CD4-positive, alpha-beta T cell treated with Interleukin-21 for 1 hour (primary cell): ENCODE data around the gene FAM162B.
"Not testable (repeated sequence)": the region's sequence is repeated elsewhere in the genome, so short reads cannot be mapped to it uniquely, and the experiment has no call there.

ENCODE experiments used
- DNase-seq: peaks from one replicate; pipeline ENCODE4 v3.0.0-alpha.2; 2020

Gene FAM162B

DNA sequence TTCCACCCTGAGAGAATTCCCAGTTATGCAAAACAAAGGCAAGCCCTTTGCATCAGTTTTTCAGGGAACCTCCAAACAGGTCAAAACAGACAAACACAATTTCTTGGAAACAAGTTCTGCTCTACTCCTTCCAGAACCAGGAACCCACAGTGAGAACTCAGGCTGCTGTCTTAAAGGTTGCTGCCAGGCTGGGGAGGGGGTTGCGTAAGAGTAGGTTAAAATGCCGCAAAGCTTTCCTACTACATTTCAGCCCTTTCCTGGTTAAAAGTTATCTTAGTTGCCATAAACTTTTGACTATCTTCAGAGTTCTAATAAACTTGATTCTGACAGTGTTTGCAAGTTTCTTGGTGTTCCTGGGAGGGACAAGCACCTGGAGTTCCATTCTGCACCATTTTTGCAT is 50.8 kb downstream of the FAM162B start:
- DNase-seq, result no peak

DNA sequence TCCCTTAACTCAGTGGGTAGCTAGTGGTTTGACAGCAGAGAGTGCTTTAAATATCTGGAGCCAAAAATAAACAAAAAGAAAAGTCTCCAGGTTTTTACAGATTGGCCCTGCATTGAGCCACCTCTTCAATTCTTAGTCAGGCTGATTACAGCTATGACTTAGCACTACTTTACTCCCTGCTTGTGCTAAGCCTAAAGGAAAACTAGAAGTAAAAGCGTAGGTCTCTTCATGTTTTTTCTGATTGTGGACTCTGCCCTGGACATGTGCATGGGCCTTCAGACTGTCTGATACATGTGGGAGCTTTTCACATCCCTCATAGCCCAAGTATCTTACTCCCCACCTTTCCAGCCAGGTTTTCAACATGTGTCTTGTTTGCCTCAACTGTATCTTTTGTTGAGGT is 51.2 kb downstream of the FAM162B start:
- DNase-seq, result no peak

DNA sequence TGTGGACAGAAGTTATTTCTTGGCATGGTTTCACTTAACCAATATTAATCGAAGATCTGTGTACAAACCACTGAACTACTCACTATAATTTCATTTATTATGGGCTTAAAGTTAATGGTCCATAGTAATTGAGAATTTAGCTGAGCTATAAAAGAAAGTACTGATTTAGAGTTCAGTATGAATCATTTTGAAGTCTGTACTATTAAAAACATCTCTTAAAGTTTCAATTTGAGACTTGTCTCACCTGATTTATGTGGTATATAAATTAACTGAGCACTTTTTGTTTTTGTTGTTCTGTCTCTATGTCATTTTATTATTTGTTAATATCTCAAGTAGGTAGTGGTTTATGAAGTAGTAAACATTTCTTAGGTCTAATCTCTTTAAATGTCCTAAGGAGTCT is 59.6 kb downstream of the FAM162B start:
- no peak for DNase-seq

DNA sequence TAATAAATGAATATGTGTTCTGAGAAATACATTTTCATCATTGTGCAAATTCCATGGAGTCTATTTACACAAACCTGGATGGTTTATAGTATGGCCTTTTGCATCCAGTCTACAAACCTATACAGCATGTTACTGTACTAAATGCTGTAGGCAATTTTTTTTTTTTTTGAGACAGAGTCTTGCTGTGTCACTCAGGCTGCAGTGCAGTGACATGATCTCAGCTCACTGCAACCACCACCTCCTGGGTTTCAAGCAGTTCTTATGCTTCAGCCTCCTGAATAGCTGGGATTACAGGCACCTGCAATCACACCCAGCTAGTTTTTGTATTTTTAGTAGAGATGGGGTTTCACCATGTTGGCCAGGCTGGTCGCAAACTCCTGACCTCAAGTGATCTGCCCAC is 61.6 kb downstream of the FAM162B start:
- not testable (repeated sequence) for DNase-seq
